SK-N-SH (cell line): ENCODE measurements around the gene ANKRD31.

Experiments
- FOXJ3 ChIP-seq: sonication (generic); formaldehyde crosslinking; IDR thresholded peaks from 2 replicates; pipeline ENCODE4 v1.5.1; 2020; ENCODE audit warnings: mild to moderate bottlenecking, missing genetic modification reagents
- GABPA ChIP-seq: IDR thresholded peaks from 2 replicates; pipeline ENCODE4 v1.4.0; 2012; ENCODE audit warnings: low read depth, mild to moderate bottlenecking
- POLR2AphosphoS5 ChIP-seq: IDR thresholded peaks from 2 replicates; pipeline ENCODE4 v1.6.1; 2012; ENCODE audit warnings: low read depth, low read length
- TF ChIP-seq, protein P1 (sequence below): fragments of 200-600 bp; sonication (generic); IDR thresholded peaks from 2 replicates; pipeline ENCODE4 v1.6.1; 2017; ENCODE audit warnings: antibody characterized with exemption, mild to moderate bottlenecking, moderate library complexity

DNA sequence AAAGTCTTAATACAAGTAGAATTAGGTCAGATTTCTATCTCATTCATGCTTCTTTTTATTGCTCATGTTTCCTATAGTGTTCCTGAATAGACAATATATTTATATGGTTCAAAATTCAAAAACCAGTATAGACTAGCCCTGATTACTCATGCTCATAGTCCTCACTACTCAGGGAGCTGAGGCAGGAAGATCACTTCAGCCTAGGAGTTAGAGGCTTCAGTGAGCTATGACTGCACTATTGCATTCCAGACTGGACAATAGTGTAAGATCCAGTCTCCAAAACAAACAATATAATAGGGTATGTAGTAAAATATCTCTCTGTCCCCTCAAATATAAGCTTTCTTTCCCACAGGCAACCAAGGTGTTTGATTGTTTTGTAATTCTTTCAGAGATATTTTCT lies 2.4 kb downstream of the ANKRD31 start:
- TF ChIP-seq POLR2AphosphoS5 (no peak), FOXJ3 (no peak), GABPA (no peak)
- TF ChIP-seq, protein P1, sequence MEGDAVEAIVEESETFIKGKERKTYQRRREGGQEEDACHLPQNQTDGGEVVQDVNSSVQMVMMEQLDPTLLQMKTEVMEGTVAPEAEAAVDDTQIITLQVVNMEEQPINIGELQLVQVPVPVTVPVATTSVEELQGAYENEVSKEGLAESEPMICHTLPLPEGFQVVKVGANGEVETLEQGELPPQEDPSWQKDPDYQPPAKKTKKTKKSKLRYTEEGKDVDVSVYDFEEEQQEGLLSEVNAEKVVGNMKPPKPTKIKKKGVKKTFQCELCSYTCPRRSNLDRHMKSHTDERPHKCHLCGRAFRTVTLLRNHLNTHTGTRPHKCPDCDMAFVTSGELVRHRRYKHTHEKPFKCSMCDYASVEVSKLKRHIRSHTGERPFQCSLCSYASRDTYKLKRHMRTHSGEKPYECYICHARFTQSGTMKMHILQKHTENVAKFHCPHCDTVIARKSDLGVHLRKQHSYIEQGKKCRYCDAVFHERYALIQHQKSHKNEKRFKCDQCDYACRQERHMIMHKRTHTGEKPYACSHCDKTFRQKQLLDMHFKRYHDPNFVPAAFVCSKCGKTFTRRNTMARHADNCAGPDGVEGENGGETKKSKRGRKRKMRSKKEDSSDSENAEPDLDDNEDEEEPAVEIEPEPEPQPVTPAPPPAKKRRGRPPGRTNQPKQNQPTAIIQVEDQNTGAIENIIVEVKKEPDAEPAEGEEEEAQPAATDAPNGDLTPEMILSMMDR: no peak
